NOMO-1 (cell line): ENCODE results near the gene PNPLA1.
A peak's percentile ranks its signal among the peaks of the same experiment; 100 is the strongest.

Experiments used
- DNase-seq, 2 experiments: peaks; one replicate each; lab custom pipeline; 2025; ENCODE audit not compliant: unreplicated experiment in 2 of 2; lab: John Stamatoyannopoulos, UW

PNPLA1 gene

GRCh38 chr6:36269834-36270705 lies at the start of gene PNPLA1:
TSS of gene PNPLA1 (plus strand) at chr6:36270060. CDS start at chr6:36270460, 400 bp downstream.
- no peak for DNase-seq

DNA sequence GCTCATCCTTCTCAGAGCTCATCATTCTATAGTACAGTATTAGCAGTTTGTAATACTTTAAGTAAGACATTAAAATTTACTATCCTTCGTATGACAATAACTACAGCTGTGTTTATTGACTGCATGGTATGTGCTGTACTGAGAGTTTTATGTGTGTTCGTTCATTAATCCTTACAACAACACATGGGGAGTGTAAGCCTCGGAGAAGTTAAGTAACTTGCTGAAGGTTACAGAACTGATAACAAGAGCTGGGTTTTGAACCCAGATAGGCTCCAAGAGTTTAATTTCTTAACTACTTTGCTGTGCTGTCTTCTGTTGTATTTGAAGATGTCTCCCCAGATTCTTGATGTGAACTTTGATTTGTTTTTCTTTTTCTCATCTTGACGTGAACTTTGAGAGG lies 49.6 kb upstream of the PNPLA1 start:
- no peak for DNase-seq

DNA sequence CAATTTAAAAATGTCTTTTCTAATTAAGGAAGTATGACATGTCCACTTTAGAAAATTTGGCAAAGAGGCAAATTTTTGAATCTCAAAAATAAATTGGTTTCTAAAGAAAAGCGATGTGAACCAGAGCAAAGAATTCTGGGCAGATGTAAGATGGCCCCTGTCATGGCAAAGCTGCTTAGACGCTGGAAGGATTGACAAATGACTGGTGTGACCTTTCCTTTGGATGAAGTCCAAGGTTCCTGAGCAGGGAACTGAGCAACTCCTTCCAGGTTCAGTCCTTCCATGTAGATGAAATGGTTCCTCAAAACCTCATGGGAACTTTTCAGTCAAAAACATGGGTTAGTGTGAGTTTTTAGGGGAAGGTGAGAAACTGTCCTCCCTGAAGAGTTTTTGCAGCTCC lies 48.2 kb upstream of the PNPLA1 start:
- DNase-seq, result no peak

DNA sequence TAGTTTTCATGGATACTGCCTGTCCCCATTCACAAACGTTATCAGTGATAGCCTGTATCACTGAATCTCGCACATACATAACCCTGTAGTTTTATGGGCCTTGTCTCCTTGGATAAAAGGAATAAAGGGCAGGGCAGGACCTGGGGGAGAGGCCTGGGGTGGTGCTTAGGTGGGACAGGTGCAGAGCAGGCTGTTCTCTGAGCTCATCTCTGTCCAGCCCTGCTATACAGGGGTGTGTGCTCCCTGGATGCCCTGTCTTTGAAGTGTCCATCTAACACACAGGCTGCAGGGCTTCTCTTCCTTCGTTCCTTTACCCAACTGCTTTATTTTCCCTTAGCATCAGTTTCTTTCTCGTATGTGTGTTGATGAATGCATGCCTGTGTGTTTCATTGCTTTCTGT lies 46.9 kb upstream of the PNPLA1 start:
- no peak for DNase-seq

DNA sequence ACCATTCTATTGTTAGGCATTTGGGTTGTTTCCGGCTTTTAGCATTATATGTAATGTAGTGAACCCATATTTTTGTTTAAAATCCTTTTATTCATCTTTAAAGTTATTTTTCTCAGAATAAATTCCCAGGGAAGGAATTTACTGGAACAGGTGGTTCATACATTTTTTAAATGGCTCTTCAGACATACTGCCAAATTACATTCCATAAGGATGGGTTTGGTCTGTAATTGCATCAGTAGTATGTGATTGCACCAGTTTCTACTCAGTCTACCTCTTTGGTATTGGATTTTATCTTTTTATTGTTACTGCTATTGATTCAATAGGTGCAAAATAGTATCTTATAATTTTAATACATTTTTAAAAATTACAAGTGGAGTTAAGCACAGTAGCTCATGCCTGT lies 46.2 kb upstream of the PNPLA1 start:
- no peak for DNase-seq

- DNase-seq, result no peak
These were observed 44.9 kb upstream of the PNPLA1 start for GRCh38 chr6:36224918-36225461.

- no peak for DNase-seq
These were observed 43.3 kb upstream of the PNPLA1 start for GRCh38 chr6:36226438-36227047.

DNA sequence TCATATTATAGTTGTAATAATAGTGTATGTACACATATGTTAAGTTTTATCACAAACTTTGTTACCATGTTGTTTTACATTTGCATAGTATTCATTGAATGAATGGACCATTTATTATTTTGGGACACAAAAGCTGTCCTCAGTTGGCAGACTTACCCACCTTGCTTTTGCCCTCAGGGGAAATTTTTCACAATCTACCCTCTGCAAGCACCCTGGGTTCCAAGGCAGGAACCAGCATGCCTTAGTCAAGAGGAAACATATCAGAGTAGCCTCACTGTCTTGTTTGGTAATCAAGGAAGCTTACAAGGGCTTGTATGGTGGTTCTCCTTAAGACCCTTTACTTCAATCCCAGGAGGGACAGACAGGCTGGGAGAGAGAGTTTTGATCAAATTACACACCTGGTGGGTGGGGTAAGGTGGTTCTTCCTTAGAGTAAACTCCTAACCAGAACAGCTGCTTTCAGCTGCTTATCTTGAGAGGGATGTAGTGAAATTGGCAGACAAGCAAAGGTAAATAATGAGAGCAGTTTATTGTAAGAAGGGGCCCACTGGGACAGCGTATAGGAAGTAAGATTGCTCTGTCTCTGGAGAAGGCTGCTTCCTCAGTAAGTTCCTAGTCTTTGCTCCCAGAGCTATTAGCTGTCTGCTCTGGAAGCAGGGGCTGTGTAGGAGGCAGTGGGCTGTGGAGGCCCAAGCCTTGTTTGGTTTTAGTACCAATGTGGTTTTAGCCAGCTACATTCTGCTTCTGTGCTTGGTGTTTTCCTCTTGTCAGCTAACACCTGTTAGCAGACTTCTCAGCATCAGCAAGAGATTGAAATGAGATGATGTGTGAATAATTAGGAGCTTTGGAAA lies 42.3 kb upstream of the PNPLA1 start:
- no peak for DNase-seq

DNA sequence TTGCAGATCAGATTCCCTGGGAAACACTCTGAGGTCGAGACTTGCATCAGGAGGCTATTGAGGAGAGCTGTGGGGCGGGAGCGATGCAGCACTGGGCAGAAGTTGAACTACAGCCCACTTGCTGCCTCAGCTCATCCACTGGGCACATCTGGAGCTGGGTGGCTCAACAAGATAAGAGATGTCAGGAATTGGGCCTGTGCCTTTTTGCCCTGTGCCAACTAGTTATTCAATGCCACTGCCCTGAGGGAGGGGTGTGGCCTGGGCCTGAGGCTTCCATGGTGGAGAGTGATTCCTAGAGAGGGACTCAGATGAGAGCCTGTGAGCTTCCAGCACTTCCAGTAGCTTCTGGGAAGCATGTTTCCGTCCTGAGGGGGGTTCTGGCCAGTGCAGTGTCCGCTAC lies 40.6 kb upstream of the PNPLA1 start:
- no peak for DNase-seq

- DNase-seq, result no peak
These were observed 39.5 kb upstream of the PNPLA1 start for GRCh38 chr6:36230371-36230770.

- DNase-seq, result peak in 1 of 2 experiments; percentile 68
These were observed 37.7 kb upstream of the PNPLA1 start for GRCh38 chr6:36232172-36232571.

DNA sequence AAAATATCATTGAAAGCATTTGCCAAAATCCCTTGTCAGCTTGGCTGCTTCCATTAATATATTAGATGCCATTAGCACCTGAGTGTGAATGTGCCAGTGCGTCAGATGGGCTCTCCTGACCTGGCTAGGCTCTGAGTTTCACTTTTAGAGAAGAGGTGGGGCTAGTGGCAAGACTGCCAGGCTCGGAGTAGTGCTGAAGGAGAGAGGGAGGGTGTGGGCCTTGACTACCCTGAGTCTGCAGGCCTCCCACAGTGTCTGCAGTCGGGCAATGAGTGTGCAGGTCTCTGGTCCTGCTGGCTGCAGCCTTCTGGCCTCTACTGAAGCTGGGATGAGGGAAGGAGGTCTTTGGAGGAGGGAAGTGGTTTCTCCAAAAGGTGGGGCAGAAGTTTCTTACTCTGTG lies 34.6 kb upstream of the PNPLA1 start:
- no peak for DNase-seq

DNA sequence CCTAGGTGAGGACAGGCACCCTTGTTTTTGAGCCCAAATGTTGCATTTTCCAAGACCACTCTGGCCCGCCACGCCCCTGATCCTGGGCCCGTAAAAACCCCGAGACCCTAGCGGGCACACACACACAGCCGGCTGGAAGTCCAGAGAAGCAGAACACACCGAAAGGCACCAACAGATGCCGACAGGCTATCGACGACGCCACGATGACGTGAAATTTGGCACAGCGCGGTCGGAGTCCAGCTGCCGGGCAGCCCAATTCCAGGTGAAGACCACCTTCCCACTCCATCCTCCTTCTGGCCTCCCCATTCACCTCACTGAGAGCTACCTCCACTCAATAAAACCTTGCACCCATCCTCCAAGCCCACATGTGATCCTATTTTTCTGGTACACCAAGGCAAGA lies 34.0 kb upstream of the PNPLA1 start:
- no peak for DNase-seq

DNA sequence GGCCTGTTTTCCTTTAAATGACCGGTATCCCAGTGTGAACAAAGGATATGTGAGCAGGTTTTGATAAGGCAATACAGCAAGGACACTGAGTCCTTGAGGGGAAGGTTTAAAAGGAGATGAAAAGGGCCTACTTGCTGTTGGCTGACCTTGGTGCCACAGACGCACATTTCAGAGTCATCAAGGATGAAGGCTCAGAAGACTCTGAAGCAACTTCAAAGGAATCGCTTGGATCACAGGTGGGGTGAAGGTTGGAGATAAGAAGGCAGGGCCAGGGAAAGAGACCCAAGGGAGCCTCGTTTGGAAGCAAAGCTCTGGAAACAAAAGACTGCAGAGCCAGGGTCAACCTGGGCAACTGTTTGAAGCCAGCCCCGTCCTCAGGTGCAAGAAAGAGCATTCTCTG lies 30.1 kb upstream of the PNPLA1 start:
- no peak for DNase-seq

GRCh38 chr6:36241728-36242127 lies 28.1 kb upstream of the PNPLA1 start:
- peak; percentile 44 to 81 for DNase-seq

DNA sequence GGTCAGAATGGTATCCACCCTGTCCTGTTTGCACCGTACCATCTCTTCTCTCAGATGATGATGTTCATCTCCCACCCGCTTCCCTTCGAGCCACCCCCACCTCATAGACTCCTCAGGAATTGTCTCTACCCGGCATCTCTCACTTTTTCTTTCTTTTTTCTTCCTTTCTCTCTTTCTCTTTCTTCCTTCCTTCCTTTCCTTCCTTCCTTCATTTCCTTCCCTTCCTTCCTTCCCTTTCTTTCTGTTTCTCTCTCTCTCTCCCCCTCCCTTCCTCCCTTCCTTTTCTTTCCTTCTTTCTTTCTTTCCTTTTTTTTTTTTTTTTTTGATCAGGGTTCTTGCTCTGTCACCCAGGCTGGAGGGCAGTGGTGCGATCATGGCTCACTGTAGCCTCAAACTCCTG lies 27.7 kb upstream of the PNPLA1 start:
- no peak for DNase-seq

- no peak for DNase-seq
These were observed 27.2 kb upstream of the PNPLA1 start for GRCh38 chr6:36242626-36243025.

DNA sequence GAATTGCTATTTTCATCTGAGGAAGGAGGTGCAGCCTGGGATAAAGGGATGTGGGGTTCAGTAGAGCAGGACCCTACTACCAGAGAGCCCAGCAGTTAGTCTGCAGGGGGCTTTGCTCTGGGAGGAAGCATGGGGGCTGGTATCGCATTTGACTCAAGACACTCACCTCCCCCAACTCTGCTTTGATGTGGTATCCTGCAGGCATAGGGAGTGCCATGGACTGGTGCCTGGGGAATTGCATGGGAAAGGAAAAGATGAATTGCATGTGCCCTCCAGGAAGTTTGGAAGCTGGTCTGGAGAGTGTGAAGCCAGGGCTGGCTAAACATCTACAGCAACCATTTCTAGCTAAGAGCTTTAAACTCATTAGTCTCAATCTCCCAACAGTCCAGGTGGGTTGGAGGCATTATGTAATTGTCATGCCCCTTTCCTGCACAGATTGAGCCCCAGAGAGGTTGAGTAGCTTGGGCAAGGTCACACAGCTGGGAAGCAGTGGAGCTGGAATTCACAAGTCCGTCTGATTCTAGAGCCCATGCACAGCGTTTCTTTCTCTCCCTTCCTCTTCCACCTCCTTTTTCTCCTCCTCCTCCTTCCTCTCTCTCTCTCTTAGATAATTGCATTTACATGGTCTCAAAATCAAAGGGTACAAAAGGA lies 26.2 kb upstream of the PNPLA1 start:
- DNase-seq, result no peak

DNA sequence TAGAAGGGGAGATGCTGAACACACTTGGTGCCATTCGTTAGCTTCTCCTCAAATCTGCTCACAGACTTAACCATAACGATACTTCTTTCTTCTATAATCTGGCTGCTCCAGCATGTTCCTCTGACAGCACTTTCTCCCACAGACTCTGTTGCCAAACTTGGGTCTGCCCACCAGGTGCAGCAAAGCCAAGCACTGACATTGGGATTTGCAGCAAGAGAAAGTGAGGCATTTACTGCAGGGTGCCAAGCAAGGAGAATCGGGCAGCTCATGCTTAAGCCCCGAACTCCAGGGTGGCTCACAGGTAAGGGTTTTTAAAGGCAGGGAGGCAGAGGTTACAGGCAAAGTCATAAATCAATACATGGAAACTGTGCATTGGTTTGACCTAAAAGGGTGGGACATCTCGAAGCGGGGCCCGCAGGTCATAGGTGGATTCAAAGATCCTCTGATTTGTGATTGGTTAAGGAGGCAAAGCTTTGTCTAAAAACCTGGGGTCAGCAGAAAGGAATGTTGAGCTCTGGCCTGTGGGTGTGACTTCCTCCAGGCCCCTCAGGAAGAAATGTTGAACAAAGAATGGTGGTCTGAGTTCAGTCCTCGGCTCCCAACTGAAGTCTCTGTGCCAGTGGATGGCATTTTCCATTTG lies 25.1 kb upstream of the PNPLA1 start:
- DNase-seq, result no peak

- DNase-seq, result peak in 1 of 2 experiments; percentile 29
These were observed 24.2 kb upstream of the PNPLA1 start for GRCh38 chr6:36245572-36246061.
